ENCODE measurements around the gene UGP2. TPM values are rescaled to one million over a fixed set of nuclear protein-coding genes. Genes with fewer than 3 reads are reported as not detected.

UGP2 gene
- total RNA-seq, 4 donors from 2014 or later = 80.8 to 137 (median 103) TPM

- TF ChIP-seq CTCF (IDR thresholded peaks at IDR 0.05) (no peak), POLR2A (IDR thresholded peaks at IDR 0.05) (no peak), EP300 (IDR thresholded peaks at IDR 0.05) (no peak)
- 92 to 98% methylated on average over 5 of the region's 5 CpGs for WGBS, 2 donors
Measured at GRCh38 chr2:63898839-63899238, 57.1 kb downstream of the UGP2 start.

GRCh38 chr2:63899639-63900038 is 57.9 kb downstream of the UGP2 start:
- TF ChIP-seq CTCF (IDR thresholded peaks at IDR 0.05) (no peak), POLR2A (IDR thresholded peaks at IDR 0.05) (no peak), EP300 (IDR thresholded peaks at IDR 0.05) (no peak)
- no peak for DNase-seq (ENCODE audit: low spot score in 2 of 2)
- no peak overlapping the region for H3K4me3 ChIP-seq
- no peak overlapping the region for H3K27ac ChIP-seq
- WGBS, 2 donors = 95 to 100% methylated on average over 1 of the region's 1 CpG
- peaks cover 0 to 23% (median 0%) of the 10 kb centered on the region in 4 donors for H3K9me3 ChIP-seq
- no peaks in the 10 kb centered on the region for H3K27me3 ChIP-seq
- no peaks in the 10 kb centered on the region for H3K4me1 ChIP-seq
- H3K36me3 ChIP-seq = peaks cover 0 to 80% (median 0%) of the 10 kb centered on the region in 3 donors

More at GRCh38 chr2:63898839-63899238, 57.1 kb downstream of the UGP2 start:
- H3K4me1 ChIP-seq = no peaks in the 10 kb centered on the region
- no peak for DNase-seq (ENCODE audit: low spot score in 2 of 2)
- H3K27ac ChIP-seq = no peak overlapping the region
- H3K36me3 ChIP-seq = peaks cover 0 to 84% (median 0%) of the 10 kb centered on the region in 3 donors
- no peaks in the 10 kb centered on the region for H3K27me3 ChIP-seq
- peaks cover 0 to 19% (median 0%) of the 10 kb centered on the region in 4 donors for H3K9me3 ChIP-seq
- no peak overlapping the region for H3K4me3 ChIP-seq

- no peak for TF ChIP-seq EP300 (IDR thresholded peaks at IDR 0.05)
- no peak for TF ChIP-seq POLR2A (IDR thresholded peaks at IDR 0.05)
- TF ChIP-seq CTCF (IDR thresholded peaks at IDR 0.05) = no peak
Measured at GRCh38 chr2:63902149-63902548, 60.5 kb downstream of the UGP2 start.

GRCh38 chr2:63903003-63903402 is 61.3 kb downstream of the UGP2 start:
- Histone ChIP-seq H3K4me3 (no peak overlapping the region), H3K27me3 (no peaks in the 10 kb centered on the region), H3K4me1 (no peaks in the 10 kb centered on the region), H3K27ac (no peak overlapping the region), H3K36me3 (peaks cover 0 to 84% (median 0%) of the 10 kb centered on the region in 3 donors), H3K9me3 (peaks cover 0 to 40% (median 2%) of the 10 kb centered on the region in 4 donors)
- TF ChIP-seq POLR2A (IDR thresholded peaks at IDR 0.05) = no peak
- no peak for TF ChIP-seq EP300 (IDR thresholded peaks at IDR 0.05)
- no peak for TF ChIP-seq CTCF (IDR thresholded peaks at IDR 0.05)
- WGBS, 2 donors = 94 to 99% methylated on average over 2 of the region's 2 CpGs
- DNase-seq (ENCODE audit: low spot score in 2 of 2) = no peak

More at GRCh38 chr2:63902149-63902548, 60.5 kb downstream of the UGP2 start:
- no peaks in the 10 kb centered on the region for H3K4me1 ChIP-seq
- no peak overlapping the region for H3K27ac ChIP-seq
- H3K9me3 ChIP-seq = peaks cover 0 to 40% (median 2%) of the 10 kb centered on the region in 4 donors
- peaks cover 0 to 84% (median 0%) of the 10 kb centered on the region in 3 donors for H3K36me3 ChIP-seq
- no peaks in the 10 kb centered on the region for H3K27me3 ChIP-seq
- DNase-seq (ENCODE audit: low spot score in 2 of 2) = no peak
- H3K4me3 ChIP-seq = no peak overlapping the region

GRCh38 chr2:63914311-63914710 is 72.6 kb downstream of the UGP2 start:
- Histone ChIP-seq H3K4me3 (no peak overlapping the region), H3K27ac (no peak overlapping the region), H3K36me3 (peaks cover 0 to 86% (median 11%) of the 10 kb centered on the region in 3 donors), H3K4me1 (no peaks in the 10 kb centered on the region), H3K9me3 (no peaks in the 10 kb centered on the region), H3K27me3 (no peaks in the 10 kb centered on the region)
- no peak for TF ChIP-seq POLR2A (IDR thresholded peaks at IDR 0.05)
- no peak for TF ChIP-seq CTCF (IDR thresholded peaks at IDR 0.05)
- TF ChIP-seq EP300 (IDR thresholded peaks at IDR 0.05) = no peak
- WGBS, 2 donors = 100% methylated on average over 1 of the region's 1 CpG
- no peak for DNase-seq (ENCODE audit: low spot score in 2 of 2)

Data from tibial nerve (tissue), 4 donors.